GM18505 (cell line): ENCODE measurements around the gene GLS.
"Not testable (repeated sequence)": the region's sequence is repeated elsewhere in the genome, so short reads cannot be mapped to it uniquely, and the experiment has no call there.

Experiments used
- ATAC-seq: cut with Tn5 transposase; IDR thresholded peaks from one replicate; pipeline ENCODE4 v1.9.1; 2021; ENCODE audit not compliant: unreplicated experiment
- POLR2A ChIP-seq: IDR thresholded peaks from 4 replicates; pipeline ENCODE4 v1.6.1; 2011; ENCODE audit warnings: borderline replicate concordance; ENCODE audit not compliant: insufficient read depth, insufficient read length; ENCODE audit errors: extremely low read depth

The GLS gene

DNA sequence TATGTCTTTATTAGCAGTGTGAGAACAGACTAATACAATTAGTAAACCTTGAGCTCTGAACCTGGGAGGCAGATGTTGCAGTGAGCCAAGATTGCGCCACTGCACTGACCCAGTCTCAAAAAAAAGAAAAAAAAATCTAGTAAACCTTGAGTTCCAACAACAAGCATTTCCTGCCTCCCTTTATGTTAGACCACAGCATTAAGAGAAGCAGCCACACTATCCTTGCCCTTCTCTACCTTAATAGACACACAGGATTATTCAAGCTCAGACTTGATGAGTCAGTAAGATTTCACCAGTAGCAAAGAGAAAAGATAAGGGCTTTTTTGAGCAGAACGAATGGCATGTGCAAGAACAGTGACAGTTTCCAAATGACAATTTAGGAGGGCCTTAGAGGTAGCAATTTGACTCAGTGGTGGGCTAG lies 18.0 kb upstream of the GLS start:
- TF ChIP-seq POLR2A: no peak
- no peak for ATAC-seq

DNA sequence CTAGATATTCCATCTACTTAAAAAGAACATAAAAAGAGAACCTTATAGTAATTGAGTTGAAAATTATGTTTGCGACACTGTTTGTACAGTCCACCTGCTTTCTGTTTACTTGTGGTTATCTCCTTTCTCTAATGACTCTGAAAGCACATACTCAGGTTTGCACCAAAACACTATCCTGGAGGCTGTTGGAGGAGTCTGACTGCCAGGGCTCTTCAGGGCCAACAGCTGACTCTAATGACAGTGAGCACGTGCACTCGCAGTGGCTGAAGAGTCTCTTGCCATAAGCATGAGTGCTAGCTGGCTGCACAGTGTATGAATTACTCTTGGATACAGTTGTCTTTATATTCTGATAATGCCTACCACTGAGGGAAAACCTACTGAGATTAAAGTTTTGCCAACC lies 16.7 kb upstream of the GLS start:
- ATAC-seq: no peak

DNA sequence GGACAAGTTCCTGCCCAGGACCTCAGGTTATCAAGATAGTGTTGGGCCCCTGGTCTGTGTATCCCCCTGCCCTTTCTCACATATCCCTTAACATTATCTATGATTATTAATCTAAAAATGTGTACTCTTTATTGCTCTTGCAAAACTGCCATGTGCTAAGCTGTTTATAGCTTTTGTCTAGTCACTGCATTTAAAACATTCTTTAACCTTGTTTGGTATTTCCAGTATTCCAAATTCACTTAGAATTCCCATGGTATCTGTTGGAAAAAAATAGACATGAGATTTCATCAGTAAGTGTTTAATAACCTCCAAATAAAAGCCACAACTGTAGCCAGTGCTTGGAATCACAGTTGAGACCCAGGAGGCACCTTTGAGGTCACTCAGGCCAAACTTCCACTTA lies 16.2 kb upstream of the GLS start:
- TF ChIP-seq POLR2A: no peak
- no peak for ATAC-seq

More for the DNA sequence above, 16.7 kb upstream of the GLS start:
- no peak for TF ChIP-seq POLR2A

GRCh38 chr2:190867212-190867611 lies 13.4 kb upstream of the GLS start:
- ATAC-seq: no peak

DNA sequence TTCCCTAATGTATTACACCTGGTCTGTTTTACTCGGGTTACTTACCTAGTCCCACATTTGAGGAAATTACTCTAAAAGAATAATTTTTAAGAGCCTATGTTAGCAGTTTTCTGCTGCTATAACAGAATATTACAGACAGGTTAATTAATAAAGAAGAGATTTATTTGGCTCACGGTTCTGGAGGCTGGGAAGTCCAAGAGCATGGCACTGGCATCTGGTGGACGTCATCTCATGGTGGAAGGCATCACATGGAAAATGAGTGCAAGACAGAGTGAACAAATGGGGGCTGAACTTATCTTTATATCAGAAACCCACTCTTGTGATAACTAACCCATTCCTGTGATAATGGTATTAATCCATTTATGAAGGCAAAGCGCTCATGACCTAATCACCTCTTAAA lies 12.8 kb upstream of the GLS start:
- TF ChIP-seq POLR2A: no peak
- ATAC-seq: no peak

More at GRCh38 chr2:190867212-190867611, 13.4 kb upstream of the GLS start:
- TF ChIP-seq POLR2A: no peak

GRCh38 chr2:190869721-190870120 lies 10.9 kb upstream of the GLS start:
- TF ChIP-seq POLR2A: no peak
- ATAC-seq: no peak

GRCh38 chr2:190873451-190873850 lies 7.2 kb upstream of the GLS start:
- not testable (repeated sequence) for ATAC-seq

DNA sequence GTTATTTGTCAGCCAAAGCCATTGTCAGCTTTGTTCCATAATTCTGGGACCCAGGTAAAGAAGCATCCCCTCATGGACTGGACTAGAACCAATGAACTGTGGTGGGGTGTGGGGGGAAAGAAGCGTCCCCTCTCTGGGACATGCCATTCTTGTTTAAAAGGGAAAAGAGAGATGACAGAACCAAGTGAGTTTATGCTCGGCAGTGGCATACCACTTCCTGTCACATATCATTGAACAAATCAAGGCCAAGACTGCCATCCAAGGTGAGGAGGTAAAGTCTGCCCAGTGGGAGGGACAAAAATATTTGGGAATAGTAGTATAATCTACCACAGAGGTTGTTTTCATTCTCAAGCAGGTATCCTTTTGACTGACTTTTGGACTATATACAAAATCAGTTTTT lies 4.7 kb upstream of the GLS start:
- ATAC-seq: no peak
- TF ChIP-seq POLR2A: no peak

DNA sequence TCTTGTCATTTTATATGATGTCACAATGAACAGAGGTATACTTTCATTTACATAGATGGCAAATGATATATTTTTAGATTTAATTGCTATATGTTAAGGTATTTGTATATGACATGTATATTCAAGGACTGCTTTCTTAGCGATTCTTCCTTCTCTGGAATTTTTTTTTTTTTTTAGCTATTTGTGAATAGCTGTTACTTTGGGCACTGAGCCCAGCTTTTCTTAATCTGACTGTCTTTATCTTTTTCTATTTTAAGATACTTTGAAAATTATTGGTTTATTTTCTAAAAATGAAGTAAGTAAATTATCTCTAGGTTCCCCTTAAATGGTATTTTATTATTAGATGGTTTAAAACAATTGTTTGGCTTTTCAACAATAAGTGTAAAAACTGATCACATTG lies 4.0 kb upstream of the GLS start:
- no peak for ATAC-seq
- TF ChIP-seq POLR2A: no peak

GRCh38 chr2:190877436-190877835 lies 3.2 kb upstream of the GLS start:
- ATAC-seq: no peak
- no peak for TF ChIP-seq POLR2A

DNA sequence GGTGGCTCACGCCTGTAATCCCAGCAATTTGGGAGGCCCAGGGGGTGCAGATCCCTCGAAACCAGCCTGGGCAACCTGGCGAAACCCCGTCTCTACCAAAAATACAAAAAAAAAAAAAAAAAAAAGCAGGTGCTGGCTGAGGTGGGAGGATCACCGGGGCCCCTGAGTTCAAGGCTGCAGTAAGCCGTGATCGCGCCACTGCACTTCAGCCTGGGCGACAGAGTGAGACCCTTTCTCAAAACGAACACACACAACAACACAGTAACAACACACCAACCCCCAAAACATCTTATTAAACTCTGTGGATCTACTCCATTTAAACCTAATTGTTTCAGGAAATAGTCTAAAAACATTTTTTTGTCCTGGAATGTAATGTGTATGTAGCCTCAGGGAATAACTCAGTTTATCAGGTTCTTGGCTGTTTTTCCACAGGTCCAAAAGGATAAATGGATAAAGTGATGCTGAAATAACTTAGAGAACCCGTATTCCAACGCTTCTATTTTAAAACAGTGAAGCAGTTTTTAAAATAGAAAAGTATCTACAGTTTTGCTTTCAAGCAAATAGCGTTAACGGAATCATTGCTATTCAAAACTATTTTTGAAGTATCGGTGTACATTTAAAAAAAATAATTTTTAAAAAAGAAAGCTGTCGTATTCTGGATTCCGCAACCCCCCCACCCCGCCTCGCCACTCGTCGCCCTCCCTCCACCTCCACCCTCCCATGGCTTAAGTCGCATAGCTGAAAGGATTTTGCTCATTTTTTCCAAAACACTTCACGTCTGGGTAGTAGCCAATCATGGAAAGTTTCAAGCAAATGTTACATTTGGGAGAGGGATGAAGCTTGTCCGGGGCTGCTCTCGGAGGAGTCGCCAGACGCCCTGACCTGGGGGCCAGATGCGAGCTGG lies 895 bp upstream of the GLS start:
- TF ChIP-seq POLR2A: no peak
- ATAC-seq: peak; percentile 0

GRCh38 chr2:190881084-190881597 lies 520 bp downstream of the GLS start:
- no peak for TF ChIP-seq POLR2A
- peak; percentile 4 for ATAC-seq

DNA sequence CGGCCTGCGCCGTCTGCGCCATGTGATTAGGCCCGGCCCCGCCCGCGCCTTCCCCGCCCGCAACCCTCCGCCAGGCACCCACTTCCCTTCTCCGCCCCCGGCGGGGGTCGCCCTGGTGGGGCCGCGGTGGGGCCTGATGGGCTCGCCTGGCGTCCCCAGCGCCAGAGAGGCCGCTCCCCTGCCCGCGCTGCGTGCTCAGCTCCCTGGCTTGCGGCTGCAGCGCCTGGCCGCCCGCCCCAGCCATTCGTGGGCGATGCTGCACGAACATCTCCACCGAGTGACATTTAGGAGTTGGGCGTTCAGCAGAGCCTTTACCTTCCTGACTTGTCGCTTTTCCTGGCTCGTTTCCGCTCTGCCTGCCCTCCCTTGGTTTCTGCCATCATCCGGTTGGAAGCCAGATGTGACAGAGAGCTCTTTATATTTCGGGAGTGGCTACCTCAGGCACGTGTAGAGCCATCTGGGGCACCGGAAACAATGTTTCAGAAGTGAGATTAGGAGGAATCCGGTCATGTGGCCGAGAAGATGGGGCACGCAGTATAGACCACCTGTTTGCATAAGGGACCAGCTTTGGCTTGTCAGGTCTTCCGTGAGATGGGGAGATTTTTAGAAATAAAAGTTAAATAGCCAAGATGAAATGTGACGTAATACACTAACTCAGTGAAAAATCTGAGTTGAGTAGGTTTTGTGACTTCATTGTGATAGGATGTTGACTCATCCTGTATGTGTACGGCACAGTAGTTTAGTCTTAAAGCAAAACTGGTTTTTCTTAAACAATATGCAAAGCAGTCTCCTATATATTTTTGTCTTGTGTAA lies 1.2 kb downstream of the GLS start:
- peak; percentile 79 for TF ChIP-seq POLR2A
- ATAC-seq: peak; percentile 49

GRCh38 chr2:190882411-190882766 lies 1.8 kb downstream of the GLS start:
- ATAC-seq: no peak
- no peak for TF ChIP-seq POLR2A
